Tibial nerve (tissue), 4 donors: ENCODE measurements around the gene PCMTD2. TPM values are rescaled to one million over a fixed set of nuclear protein-coding genes. Genes with fewer than 3 reads are reported as not detected.

Source experiments
- DNase-seq, 2 donors: peaks; one replicate each; pipeline ENCODE4 v3.0.0-alpha.2; 2019; ENCODE audit warnings: low spot score in 2 of 2
- H3K27ac ChIP-seq, 4 donors: fragments of 200-600 bp; sonication (generic) in 3 of 4; one replicate each; pipeline ENCODE4 v1.5.1; 2017 to 2019; ENCODE audit warnings: mild to moderate bottlenecking in 1 of 4
- H3K27me3 ChIP-seq, 2 donors: fragments of 200-600 bp; sonication (generic) in 1 of 2; one replicate each; pipeline versions ENCODE4 v1.5.1 to v1.6.0; 2017 to 2019
- H3K36me3 ChIP-seq, 3 donors: fragments of 200-600 bp; sonication (generic); one replicate each; pipeline ENCODE4 v1.5.1; 2018 to 2019
- H3K4me1 ChIP-seq, 4 donors: fragments of 200-600 bp; sonication (generic) in 3 of 4; one replicate each; pipeline ENCODE4 v1.5.1; 2017 to 2019
- H3K4me3 ChIP-seq, 4 donors: fragments of 200-600 bp; sonication (generic) in 3 of 4; one replicate each; pipeline ENCODE4 v1.5.1; 2017 to 2019; ENCODE audit warnings: mild to moderate bottlenecking in 1 of 4, moderate library complexity in 1 of 4
- H3K9me3 ChIP-seq, 4 donors: fragments of 200-600 bp; sonication (generic) in 3 of 4; one replicate each; pipeline ENCODE4 v1.5.1; 2017 to 2019
- EP300 ChIP-seq, 2 donors: sonication (generic); formaldehyde crosslinking; IDR thresholded peaks; one replicate each; pipeline ENCODE4 v1.6.1; 2017; ENCODE audit warnings: antibody characterized with exemption in 2 of 2, mild to moderate bottlenecking in 1 of 2
- POLR2A ChIP-seq, 2 donors: fragments of 450-650 bp; IDR thresholded peaks; one replicate each; pipeline ENCODE4 v1.6.1; 2017; ENCODE audit warnings: antibody characterized with exemption in 2 of 2, mild to moderate bottlenecking in 2 of 2, moderate library complexity in 2 of 2
- WGBS, 2 donors: methylation state at CpG; one replicate each; pipeline ENCODE4 v1.1.5; 2018; 5-methylcytosine and 5-hydroxymethylcytosine counted together
- total RNA-seq, 4 donors: library from RNA; depleted of rRNA; stranded (reverse); fragments of >200 nt; gene quantifications; one replicate each; pipeline ENCODE4 v1.1.0, GENCODE V29; 2016
- TF ChIP-seq, protein P1 (sequence below), 5 experiments: fragments of 200-600 bp in 3 of 5; fragments of 450-650 bp in 2 of 5; sonication (generic) in 3 of 5; IDR thresholded peaks; one replicate each; pipeline ENCODE4 v1.5.1; 2016 to 2019; ENCODE audit warnings: antibody characterized with exemption in 5 of 5, mild to moderate bottlenecking in 3 of 5, moderate library complexity in 2 of 5

Gene PCMTD2
- total RNA-seq, 4 donors from 2014 or later: 57.0 to 119 (median 103) TPM

DNA sequence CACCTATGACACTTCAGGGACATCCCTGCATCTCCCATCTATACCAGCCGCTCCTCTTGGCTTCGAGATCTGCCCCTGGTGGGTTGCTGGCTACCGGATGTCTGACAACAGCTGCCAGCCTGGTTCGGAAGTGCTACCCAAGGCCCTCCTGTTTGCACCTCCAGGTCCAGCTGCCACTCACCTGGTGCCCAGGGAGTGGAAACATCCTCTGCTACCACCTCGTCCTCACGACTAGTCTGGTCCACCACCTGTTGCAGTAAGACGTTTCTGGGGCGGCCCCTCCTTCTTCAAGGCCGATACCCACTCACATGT, 8.3 kb upstream of the PCMTD2 start:
- WGBS, 2 donors: 81 to 87% methylated on average over 9 of the region's 9 CpGs
- Histone ChIP-seq H3K9me3 (no peaks in the 10 kb centered on the region), H3K4me3 (no peak overlapping the region), H3K27ac (no peak overlapping the region), H3K36me3 (no peaks in the 10 kb centered on the region), H3K27me3 (peaks cover 0 to 17% of the 10 kb centered on the region in 2 donors), H3K4me1 (no peaks in the 10 kb centered on the region)
- TF ChIP-seq, protein P1, sequence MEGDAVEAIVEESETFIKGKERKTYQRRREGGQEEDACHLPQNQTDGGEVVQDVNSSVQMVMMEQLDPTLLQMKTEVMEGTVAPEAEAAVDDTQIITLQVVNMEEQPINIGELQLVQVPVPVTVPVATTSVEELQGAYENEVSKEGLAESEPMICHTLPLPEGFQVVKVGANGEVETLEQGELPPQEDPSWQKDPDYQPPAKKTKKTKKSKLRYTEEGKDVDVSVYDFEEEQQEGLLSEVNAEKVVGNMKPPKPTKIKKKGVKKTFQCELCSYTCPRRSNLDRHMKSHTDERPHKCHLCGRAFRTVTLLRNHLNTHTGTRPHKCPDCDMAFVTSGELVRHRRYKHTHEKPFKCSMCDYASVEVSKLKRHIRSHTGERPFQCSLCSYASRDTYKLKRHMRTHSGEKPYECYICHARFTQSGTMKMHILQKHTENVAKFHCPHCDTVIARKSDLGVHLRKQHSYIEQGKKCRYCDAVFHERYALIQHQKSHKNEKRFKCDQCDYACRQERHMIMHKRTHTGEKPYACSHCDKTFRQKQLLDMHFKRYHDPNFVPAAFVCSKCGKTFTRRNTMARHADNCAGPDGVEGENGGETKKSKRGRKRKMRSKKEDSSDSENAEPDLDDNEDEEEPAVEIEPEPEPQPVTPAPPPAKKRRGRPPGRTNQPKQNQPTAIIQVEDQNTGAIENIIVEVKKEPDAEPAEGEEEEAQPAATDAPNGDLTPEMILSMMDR (IDR thresholded peaks at IDR 0.05): no peak
- TF ChIP-seq EP300 (IDR thresholded peaks at IDR 0.05) (no peak), POLR2A (IDR thresholded peaks at IDR 0.05) (no peak)
- DNase-seq: no peak

DNA sequence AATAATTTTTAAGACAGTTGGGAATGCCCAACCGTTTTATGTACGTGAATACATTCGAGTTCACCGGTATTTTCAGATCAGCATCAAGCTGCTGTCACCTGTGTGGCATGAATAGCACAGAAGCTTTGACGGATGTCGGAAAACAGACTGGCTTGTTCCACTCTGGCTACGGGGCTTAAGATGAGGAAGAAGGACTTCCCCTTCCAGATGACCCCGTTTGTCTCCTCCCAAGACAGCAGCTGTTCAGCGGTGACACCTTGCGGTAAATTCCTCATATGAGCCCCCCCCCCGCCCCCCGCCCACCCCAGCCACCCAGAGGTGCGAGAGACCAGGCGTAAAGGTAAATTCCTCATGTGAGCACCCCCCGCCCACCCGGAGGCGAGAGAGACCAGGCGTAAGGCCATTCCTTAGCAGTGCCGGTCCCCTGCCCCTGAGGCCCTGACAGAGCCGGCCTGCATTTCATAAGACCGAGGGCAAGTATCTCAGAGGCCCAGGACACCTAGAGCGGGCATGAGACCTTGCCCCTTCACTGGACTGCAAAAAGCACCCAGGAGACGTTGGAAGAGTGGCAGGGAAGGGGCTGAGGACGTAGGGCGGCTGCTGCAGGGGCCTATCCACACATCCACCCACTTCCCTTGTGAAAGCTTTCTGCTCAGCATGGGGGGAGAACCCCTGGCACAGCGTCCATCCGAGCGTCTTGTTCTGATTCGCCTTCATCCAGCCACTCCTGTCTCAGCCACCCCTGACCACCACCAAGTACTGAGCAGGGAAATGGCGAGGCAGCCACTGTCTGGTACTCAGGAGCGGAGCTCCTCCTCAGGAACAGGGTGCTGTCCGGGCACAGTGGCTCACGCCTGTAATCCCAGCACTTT, 7.3 kb upstream of the PCMTD2 start:
- Histone ChIP-seq H3K4me1 (no peaks in the 10 kb centered on the region), H3K27ac (no peak overlapping the region), H3K27me3 (peaks cover 0 to 22% of the 10 kb centered on the region in 2 donors), H3K4me3 (no peak overlapping the region), H3K9me3 (no peaks in the 10 kb centered on the region), H3K36me3 (no peaks in the 10 kb centered on the region)
- DNase-seq: no peak
- WGBS, 2 donors: 65 to 74% methylated on average over 27 to 33 of the region's 33 CpGs
- no peak for TF ChIP-seq EP300 (IDR thresholded peaks at IDR 0.05)
- TF ChIP-seq, protein P1 (IDR thresholded peaks at IDR 0.05): no peak
- no peak for TF ChIP-seq POLR2A (IDR thresholded peaks at IDR 0.05)

DNA sequence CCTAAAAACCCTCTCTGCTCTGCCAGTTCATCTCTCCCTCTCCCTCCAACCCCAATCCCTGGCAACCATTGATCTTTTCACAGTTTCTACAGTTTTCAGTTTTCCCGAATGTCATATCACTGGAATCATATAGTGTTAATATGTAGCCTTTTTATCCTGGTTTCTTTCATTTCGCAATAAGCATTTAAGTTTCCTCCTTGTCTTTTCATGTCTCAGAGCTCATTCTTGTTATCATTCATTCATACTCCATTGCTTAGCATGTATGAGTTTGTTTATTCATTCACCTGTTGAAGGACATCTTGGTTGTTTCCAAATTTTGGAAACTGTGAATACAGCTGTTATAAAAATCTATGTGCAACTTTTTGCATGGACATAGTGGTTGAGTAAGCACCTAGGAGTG, 5.5 kb upstream of the PCMTD2 start:
- TF ChIP-seq POLR2A (IDR thresholded peaks at IDR 0.05) (no peak), EP300 (IDR thresholded peaks at IDR 0.05) (no peak)
- WGBS, 2 donors: 91 to 92% methylated on average over 2 of the region's 2 CpGs

DNA sequence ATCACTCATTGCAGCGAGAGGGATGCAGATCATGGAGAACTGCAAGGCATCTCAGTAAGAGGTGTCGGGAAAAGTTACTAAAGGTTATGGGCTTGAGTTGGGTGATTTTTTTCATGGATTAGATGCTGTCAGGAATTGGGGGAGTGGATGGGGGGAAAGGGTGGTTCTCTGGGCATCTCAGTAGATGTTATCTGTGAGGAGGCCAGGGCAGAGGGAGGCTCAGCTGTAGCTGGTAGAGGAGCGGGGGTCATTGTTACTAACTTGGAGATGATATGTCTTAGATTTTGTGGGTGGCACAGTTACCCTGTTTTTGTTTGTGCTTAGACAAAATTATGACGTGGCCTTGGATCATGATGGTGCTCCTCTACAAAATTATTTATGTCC, 2.6 kb upstream of the PCMTD2 start:
- Histone ChIP-seq H3K27ac (no peak overlapping the region), H3K4me3 (no peak overlapping the region), H3K9me3 (no peaks in the 10 kb centered on the region), H3K27me3 (peaks cover 0 to 15% of the 10 kb centered on the region in 2 donors), H3K4me1 (peaks cover 0 to 23% (median 18%) of the 10 kb centered on the region in 4 donors), H3K36me3 (no peaks in the 10 kb centered on the region)
- 94 to 95% methylated on average over 4 of the region's 4 CpGs for WGBS, 2 donors
- no peak for DNase-seq
- TF ChIP-seq, protein P1 (IDR thresholded peaks at IDR 0.05): no peak
- no peak for TF ChIP-seq EP300 (IDR thresholded peaks at IDR 0.05)
- no peak for TF ChIP-seq POLR2A (IDR thresholded peaks at IDR 0.05)

More for the DNA sequence above, 5.5 kb upstream of the PCMTD2 start:
- DNase-seq: no peak
- Histone ChIP-seq H3K9me3 (no peaks in the 10 kb centered on the region), H3K4me3 (no peak overlapping the region), H3K27me3 (peaks cover 0 to 22% of the 10 kb centered on the region in 2 donors), H3K4me1 (peaks cover 0 to 4% (median under 1%) of the 10 kb centered on the region in 4 donors), H3K27ac (no peak overlapping the region), H3K36me3 (no peaks in the 10 kb centered on the region)

DNA sequence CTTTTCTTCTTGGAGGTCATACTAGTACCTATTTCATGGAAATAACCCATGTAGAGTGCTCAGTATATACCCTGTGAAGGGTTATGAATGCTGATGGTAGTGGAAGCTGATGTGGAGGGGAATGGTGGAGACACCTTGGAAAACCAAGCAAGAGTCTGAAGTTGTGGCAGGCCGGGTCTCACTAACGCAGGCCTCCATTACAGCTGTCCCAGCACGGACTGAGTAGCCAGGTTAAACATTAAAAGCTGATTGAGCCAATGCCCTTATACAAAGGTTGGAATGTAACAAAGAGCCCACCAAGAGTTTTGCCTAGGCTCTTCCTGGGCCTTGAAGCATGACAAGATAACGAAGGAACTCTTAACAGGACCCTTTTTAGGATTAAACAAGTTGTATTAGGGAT, 2.1 kb upstream of the PCMTD2 start:
- Histone ChIP-seq H3K4me3 (no peak overlapping the region), H3K9me3 (no peaks in the 10 kb centered on the region), H3K36me3 (no peaks in the 10 kb centered on the region), H3K27me3 (peaks cover 0 to 15% of the 10 kb centered on the region in 2 donors), H3K27ac (no peak overlapping the region), H3K4me1 (peaks cover 0 to 27% (median 18%) of the 10 kb centered on the region in 4 donors)
- TF ChIP-seq EP300 (IDR thresholded peaks at IDR 0.05): no peak
- TF ChIP-seq POLR2A (IDR thresholded peaks at IDR 0.05): no peak
- TF ChIP-seq, protein P1 (IDR thresholded peaks at IDR 0.05): no peak
- no peak for DNase-seq
- 77 to 80% methylated on average over 4 of the region's 4 CpGs for WGBS, 2 donors
